Heart right ventricle (tissue), 16 donors: ENCODE results near the gene CARS2. TPM values are rescaled to one million over a fixed set of nuclear protein-coding genes. Genes with fewer than 3 reads are reported as not detected.
"Not testable (repeated sequence)": the region's sequence is repeated elsewhere in the genome, so short reads cannot be mapped to it uniquely, and the experiment has no call there.

Experiments
- ATAC-seq, 8 donors: fragments of 200-7000 bp; cut with Tn5 transposase; one replicate each; pipeline ENCODE4 v1.9.1; 2020; ENCODE audit warnings: mild to moderate bottlenecking in 8 of 8, moderate library complexity in 8 of 8, moderate number of reproducible peaks in 1 of 8
- DNase-seq, 2 donors: peaks; one replicate each; pipeline ENCODE4 v3.0.0-alpha.2; 2020
- H3K27ac ChIP-seq, 10 donors: fragments of 200-600 bp; sonication (generic) in 2 of 10; one replicate each; pipeline versions ENCODE4 v1.5.0 to v1.8.0; 2020 to 2022; ENCODE audit warnings: mild to moderate bottlenecking in 3 of 10
- H3K27me3 ChIP-seq, 7 donors: fragments of 200-600 bp; one replicate each; pipeline ENCODE4 v1.8.0; 2021 to 2022; ENCODE audit warnings: mild to moderate bottlenecking in 2 of 7
- H3K36me3 ChIP-seq, 9 donors: fragments of 200-600 bp; sonication (generic) in 1 of 9; one replicate each; pipeline versions ENCODE4 v1.5.0 to v1.8.0; 2020 to 2022; ENCODE audit warnings: mild to moderate bottlenecking in 2 of 9
- H3K4me1 ChIP-seq, 9 donors: fragments of 200-600 bp; sonication (generic) in 1 of 9; one replicate each; pipeline versions ENCODE4 v1.5.0 to v1.8.0; 2020 to 2022; ENCODE audit warnings: mild to moderate bottlenecking in 4 of 9
- H3K4me3 ChIP-seq, 10 donors: fragments of 200-600 bp; sonication (generic) in 2 of 10; one replicate each; pipeline versions ENCODE4 v1.5.0 to v1.8.0; 2020 to 2022; ENCODE audit warnings: mild to moderate bottlenecking in 7 of 10, moderate library complexity in 2 of 10
- H3K9me3 ChIP-seq, 11 donors: fragments of 200-600 bp in 10 of 11; sonication (generic) in 2 of 11; one replicate each; pipeline versions ENCODE4 v1.5.0 to v1.8.0; 2013 to 2022; ENCODE audit warnings: mild to moderate bottlenecking in 2 of 11, control low read depth in 1 of 11, moderate library complexity in 1 of 11
- WGBS, 2 donors: extraction: QIAGEN DNeasy Blood & Tissue Kit; methylation state at CpG; one replicate each; pipeline ENCODE4 v1.1.7; 2013; ENCODE audit warnings: inconsistent platforms in 1 of 2; 5-methylcytosine and 5-hydroxymethylcytosine counted together
- intact Hi-C, 10 donors: fragments of 100-400 bp; cut with DNase I; formaldehyde crosslinking; loops; one replicate each; pipeline versions ENCODE4 v1.11.1 to v1.14.2; 2022
- polyA plus RNA-seq, 2 donors: library from polyadenylated mRNA; stranded (reverse); fragments of 200-250 nt; gene quantifications; one replicate each; pipeline ENCODE4 v1.2.3, GENCODE V29; 2013
- total RNA-seq, 10 donors: library from RNA; stranded (reverse); fragmentation: NEBNext Ultra II Directional in 3 of 10; extraction: Animal tissue kit (Norgen Biotek cat#: 25700) in 3 of 10; gene quantifications; one replicate each; pipeline versions ENCODE4 v1.2.1 to v1.2.4, GENCODE V29; 2021 to 2023
- TF ChIP-seq, protein P1 (sequence below), 9 donors: fragments of 200-600 bp; sonication (generic) in 2 of 9; IDR thresholded peaks; one replicate each; pipeline versions ENCODE4 v1.5.0 to v1.8.0; 2021 to 2022; ENCODE audit warnings: antibody characterized with exemption in 9 of 9, mild to moderate bottlenecking in 5 of 9, moderate library complexity in 1 of 9
- donor health status: Arrhythmogenic right ventricular cardiomyopathy.
- donor health status: ischemic (EF 13 %, LVEDD 7.1; RV severe dilation, severe dysfunction).
- donor health status: healthy with polysubstance abuse.
- donor health status: DM: no; HTN: yes; CAD: no.
- donor health status: DM: no; HTN: no; CAD: no.
- donor health status: ischemic (EF 25% LVEDD 6.9; RV normal size, moderate dysfunction).
- donor health status: ischemic (EF 25% LVEDD 5.7; RV mildly dilated, moderate dysfunction).
- donor health status: healthy.
- donor health status: DM: yes; HTN: yes; CAD: no.
- donor health status: Ischemic cardiomyopathy.
- donor health status: ischemic (EF 35%, LVEDD 5.7; RV mildly dilated, moderate dysfunction).
- donor health status: nonischemic (EF 11% LVEDD 7.7; RV severe dilation, severe dysfunction).
- donor health status: DM: yes; HTN: yes; CAD: no.
- donor health status: PGD.
- donor health status: ischemic (EF 29% LVEDD 5.4; RV normal size, mild dysfunction).
- donor health status: nonischemic (EF 23%, LVEDD 6.1; RV moderate dilation, normal function).

Gene CARS2
- total and polyA plus RNA-seq, 12 donors = 35.2 to 103 (median 44.0) TPM

- intact Hi-C loops = loop anchor here in 2 of 10 donors (10.0 kb wide), 2 partner anchors 77 to 87 kb away; partner anchors contain the start of gene NAXD (in 1 of the 2)
- H3K4me1 ChIP-seq = peaks cover 0 to 61% (median 22%) of the 10 kb centered on the region in 9 donors
These were observed 3.8 kb downstream of the CARS2 start for GRCh38 chr13:110702089-110702488.

DNA sequence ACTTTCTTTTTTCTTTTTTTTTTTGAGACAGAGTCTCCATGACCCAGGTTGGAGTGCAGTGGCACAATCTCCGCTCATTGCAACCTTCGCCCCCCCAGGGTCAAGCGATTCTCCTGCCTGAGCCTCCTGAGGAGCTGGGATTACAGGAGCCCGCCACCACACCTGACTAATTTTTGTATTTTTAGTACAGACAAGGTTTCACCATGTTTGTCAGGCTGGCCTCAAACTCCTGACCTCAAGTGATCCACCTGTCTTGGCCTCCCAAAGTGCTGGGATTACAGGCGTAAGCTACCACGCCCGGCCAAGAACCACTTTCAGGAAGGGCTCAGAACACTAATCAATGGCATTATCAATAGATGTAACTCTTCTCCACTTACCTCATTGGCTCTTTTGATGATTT, 4.9 kb downstream of the CARS2 start:
- intact Hi-C loops = loop anchor here in 2 of 10 donors (10.0 kb wide), 2 partner anchors 76 to 86 kb away; partner anchors contain the start of gene NAXD (in 1 of the 2)
- Histone ChIP-seq H3K4me1 (peaks cover 0 to 56% (median 14%) of the 10 kb centered on the region in 9 donors), H3K36me3 (peaks cover 0 to 77% (median 52%) of the 10 kb centered on the region in 9 donors)
- not testable (repeated sequence) for ATAC-seq, H3K27ac ChIP-seq, H3K27me3 ChIP-seq, H3K4me3 ChIP-seq, DNase-seq, H3K9me3 ChIP-seq
- 97 to 98% methylated on average over 7 of the region's 7 CpGs for WGBS, 2 donors

More at GRCh38 chr13:110702089-110702488, 3.8 kb downstream of the CARS2 start:
- Histone ChIP-seq H3K27me3 (no peaks in the 10 kb centered on the region), H3K36me3 (peaks cover 0 to 67% (median 42%) of the 10 kb centered on the region in 9 donors), H3K9me3 (no peaks in the 10 kb centered on the region), H3K27ac (no peak overlapping the region), H3K4me3 (no peak overlapping the region)
- no peak for DNase-seq
- no peak for ATAC-seq
- TF ChIP-seq, protein P1, sequence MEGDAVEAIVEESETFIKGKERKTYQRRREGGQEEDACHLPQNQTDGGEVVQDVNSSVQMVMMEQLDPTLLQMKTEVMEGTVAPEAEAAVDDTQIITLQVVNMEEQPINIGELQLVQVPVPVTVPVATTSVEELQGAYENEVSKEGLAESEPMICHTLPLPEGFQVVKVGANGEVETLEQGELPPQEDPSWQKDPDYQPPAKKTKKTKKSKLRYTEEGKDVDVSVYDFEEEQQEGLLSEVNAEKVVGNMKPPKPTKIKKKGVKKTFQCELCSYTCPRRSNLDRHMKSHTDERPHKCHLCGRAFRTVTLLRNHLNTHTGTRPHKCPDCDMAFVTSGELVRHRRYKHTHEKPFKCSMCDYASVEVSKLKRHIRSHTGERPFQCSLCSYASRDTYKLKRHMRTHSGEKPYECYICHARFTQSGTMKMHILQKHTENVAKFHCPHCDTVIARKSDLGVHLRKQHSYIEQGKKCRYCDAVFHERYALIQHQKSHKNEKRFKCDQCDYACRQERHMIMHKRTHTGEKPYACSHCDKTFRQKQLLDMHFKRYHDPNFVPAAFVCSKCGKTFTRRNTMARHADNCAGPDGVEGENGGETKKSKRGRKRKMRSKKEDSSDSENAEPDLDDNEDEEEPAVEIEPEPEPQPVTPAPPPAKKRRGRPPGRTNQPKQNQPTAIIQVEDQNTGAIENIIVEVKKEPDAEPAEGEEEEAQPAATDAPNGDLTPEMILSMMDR (IDR thresholded peaks at IDR 0.05) = no peak
- 41 to 47% methylated on average over 3 of the region's 3 CpGs for WGBS, 2 donors

DNA sequence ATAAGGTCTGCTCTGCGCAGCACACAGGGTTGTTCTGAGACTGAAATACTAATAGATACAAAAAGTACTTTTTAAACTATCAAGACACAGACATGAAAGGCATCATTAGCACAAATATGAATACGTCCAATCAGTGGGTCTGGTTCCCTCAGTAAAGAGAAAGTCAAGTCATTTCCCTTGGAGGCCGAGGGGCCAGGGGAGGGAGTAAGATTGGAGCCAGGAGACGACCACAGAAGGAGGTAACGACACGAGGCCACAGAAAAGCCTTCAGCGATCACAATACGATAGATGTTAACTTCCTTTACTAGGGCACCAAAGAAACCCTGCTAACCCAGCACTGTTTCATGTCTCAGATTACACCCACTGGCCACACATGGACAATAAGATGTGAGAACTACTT, 5.3 kb downstream of the CARS2 start:
- Histone ChIP-seq H3K9me3 (no peaks in the 10 kb centered on the region), H3K4me1 (peaks cover 0 to 56% (median 14%) of the 10 kb centered on the region in 9 donors), H3K4me3 (no peak overlapping the region), H3K27me3 (no peaks in the 10 kb centered on the region), H3K36me3 (peaks cover 0 to 81% (median 54%) of the 10 kb centered on the region in 9 donors), H3K27ac (no peak overlapping the region)
- intact Hi-C loops = loop anchor here in 2 of 10 donors (10.0 kb wide), 2 partner anchors 76 to 86 kb away; partner anchors contain the start of gene NAXD (in 1 of the 2)
- no peak for DNase-seq
- no peak for ATAC-seq
- TF ChIP-seq, protein P1 (IDR thresholded peaks at IDR 0.05) = no peak
- 82% methylated on average over 8 of the region's 8 CpGs for WGBS, 2 donors

DNA sequence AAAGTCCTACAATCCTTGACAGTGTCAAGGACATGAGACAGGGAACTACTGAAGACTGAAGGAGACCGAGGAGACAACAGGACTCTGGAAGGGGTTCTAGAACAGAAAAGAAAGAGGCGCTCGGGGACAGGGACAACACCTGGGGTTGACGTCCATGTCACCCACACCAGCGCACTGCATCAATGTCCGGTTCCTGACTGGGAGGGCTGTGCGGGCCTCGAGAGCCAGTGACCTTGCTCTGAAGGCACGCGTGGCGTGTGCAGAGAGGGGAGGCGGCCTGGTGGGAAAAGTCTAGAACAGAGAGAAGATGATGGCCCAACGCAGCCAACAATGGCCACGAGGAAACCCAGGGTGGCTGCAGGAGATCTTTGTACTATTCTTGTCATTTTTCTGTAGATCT, 5.7 kb downstream of the CARS2 start:
- no peak overlapping the region for H3K4me3 ChIP-seq
- peaks cover 0 to 86% (median 54%) of the 10 kb centered on the region in 9 donors for H3K36me3 ChIP-seq
- no peak overlapping the region for H3K27ac ChIP-seq
- no peaks in the 10 kb centered on the region for H3K27me3 ChIP-seq
- H3K4me1 ChIP-seq = peaks cover 0 to 52% (median 12%) of the 10 kb centered on the region in 9 donors
- 93 to 94% methylated on average over 14 of the region's 14 CpGs for WGBS, 2 donors
- intact Hi-C loops = loop anchor here in 2 of 10 donors (10.0 kb wide), 2 partner anchors 75 to 85 kb away; partner anchors contain the start of gene NAXD (in 1 of the 2)
- DNase-seq (no peak), ATAC-seq (no peak)
- TF ChIP-seq, protein P1 (IDR thresholded peaks at IDR 0.05) = no peak
- no peaks in the 10 kb centered on the region for H3K9me3 ChIP-seq
